Liver (tissue), 9 donors: Measurements from ENCODE around the gene SEBOX. TPM values are rescaled to one million over a fixed set of nuclear protein-coding genes. Genes with fewer than 3 reads are reported as not detected.

Experiments used
- DNase-seq: peaks from one replicate; pipeline ENCODE4 v3.0.0-alpha.2; 2017; ENCODE audit warnings: low spot score
- H3K27ac ChIP-seq, 2 donors: one replicate each; pipeline ENCODE4 v1.7.0; 2013; ENCODE audit warnings: inconsistent platforms in 2 of 2, low read length in 2 of 2, control low read depth in 1 of 2, low read depth in 1 of 2, mild to moderate bottlenecking in 1 of 2
- H3K27me3 ChIP-seq, 4 donors: one replicate each; pipeline versions ENCODE4 v1.6.1 to v1.7.0; 2013; ENCODE audit warnings: low read length in 3 of 4, inconsistent platforms in 1 of 4, mild to moderate bottlenecking in 1 of 4, moderate library complexity in 1 of 4; ENCODE audit not compliant: control insufficient read depth in 4 of 4, insufficient read depth in 4 of 4
- H3K36me3 ChIP-seq, 4 donors: one replicate each; pipeline versions ENCODE4 v1.6.1 to v1.7.0; 2013; ENCODE audit warnings: low read length in 3 of 4, mild to moderate bottlenecking in 3 of 4, low read depth in 1 of 4, moderate library complexity in 1 of 4; ENCODE audit not compliant: control insufficient read depth in 4 of 4, insufficient read depth in 3 of 4
- H3K4me1 ChIP-seq, 4 donors: one replicate each; pipeline versions ENCODE4 v1.6.1 to v1.7.0; 2013; ENCODE audit warnings: low read length in 3 of 4, mild to moderate bottlenecking in 3 of 4, moderate library complexity in 1 of 4; ENCODE audit not compliant: control insufficient read depth in 4 of 4, insufficient read depth in 4 of 4
- H3K4me3 ChIP-seq, 3 donors: one replicate each; pipeline versions ENCODE4 v1.6.1 to v1.7.0; 2013; ENCODE audit warnings: low read length in 3 of 3, control low read depth in 1 of 3, low read depth in 1 of 3, mild to moderate bottlenecking in 1 of 3
- H3K9ac ChIP-seq, 2 donors: one replicate each; pipeline ENCODE4 v1.7.0; 2013; ENCODE audit warnings: low read length in 2 of 2, mild to moderate bottlenecking in 2 of 2, moderate library complexity in 2 of 2, control low read depth in 1 of 2, low read depth in 1 of 2
- H3K9me3 ChIP-seq, 4 donors: one replicate each; pipeline versions ENCODE4 v1.6.1 to v1.7.0; 2013; ENCODE audit warnings: low read length in 3 of 4; ENCODE audit not compliant: control insufficient read depth in 4 of 4
- ATF3 ChIP-seq: IDR thresholded peaks from 2 replicates; pipeline ENCODE4 v1.6.1; 2016; ENCODE audit warnings: antibody characterized with exemption
- CTCF ChIP-seq: fragments of 150-350 bp; IDR thresholded peaks from 2 replicates; pipeline ENCODE4 v1.5.1; 2017; ENCODE audit warnings: improper control_type of control experiment, low read depth, low read length; ENCODE audit not compliant: missing input control
- EGR1 ChIP-seq, 2 donors: IDR thresholded peaks; 2 replicates each; pipeline ENCODE4 v1.6.1; 2016 to 2018; ENCODE audit warnings: antibody characterized with exemption in 2 of 2, low read depth in 2 of 2
- FOXA1 ChIP-seq: IDR thresholded peaks from 2 replicates; pipeline ENCODE4 v1.6.1; 2016; ENCODE audit warnings: antibody characterized with exemption
- FOXA2 ChIP-seq: IDR thresholded peaks from 2 replicates; pipeline ENCODE4 v1.6.1; 2016; ENCODE audit warnings: antibody characterized with exemption
- GABPA ChIP-seq, 2 donors: IDR thresholded peaks in 1 of 2; conservative IDR thresholded peaks in 1 of 2; 2 replicates each; pipeline ENCODE4 v1.6.1; 2016; ENCODE audit warnings: antibody characterized with exemption in 2 of 2, mild to moderate bottlenecking in 1 of 2, moderate library complexity in 1 of 2
- HNF4A ChIP-seq, 2 donors: conservative IDR thresholded peaks; 2 replicates each; pipeline ENCODE4 v1.6.1; 2016; ENCODE audit warnings: antibody characterized with exemption in 2 of 2, mild to moderate bottlenecking in 2 of 2
- HNF4G ChIP-seq: IDR thresholded peaks from 2 replicates; pipeline ENCODE4 v1.6.1; 2016; ENCODE audit warnings: antibody characterized with exemption
- JUND ChIP-seq, 2 donors: IDR thresholded peaks; 2 replicates each; pipeline ENCODE4 v1.6.1; 2016; ENCODE audit warnings: antibody characterized with exemption in 2 of 2
- MAX ChIP-seq: IDR thresholded peaks from 2 replicates; pipeline ENCODE4 v1.6.1; 2016; ENCODE audit warnings: antibody characterized with exemption
- NR2F2 ChIP-seq: IDR thresholded peaks from 2 replicates; pipeline ENCODE4 v1.6.1; 2016; ENCODE audit warnings: antibody characterized with exemption
- RAD21 ChIP-seq, 2 donors: IDR thresholded peaks; 2 replicates each; pipeline ENCODE4 v1.6.1; 2016; ENCODE audit warnings: antibody characterized with exemption in 2 of 2, mild to moderate bottlenecking in 2 of 2
- REST ChIP-seq: IDR thresholded peaks from 2 replicates; pipeline ENCODE4 v1.6.1; 2016; ENCODE audit warnings: antibody characterized with exemption, mild to moderate bottlenecking
- RXRA ChIP-seq, 2 donors: IDR thresholded peaks; 2 replicates each; pipeline ENCODE4 v1.6.1; 2017 to 2018; ENCODE audit warnings: antibody characterized with exemption in 2 of 2, mild to moderate bottlenecking in 1 of 2
- SP1 ChIP-seq: IDR thresholded peaks from 2 replicates; pipeline ENCODE4 v1.6.1; 2018; ENCODE audit warnings: antibody characterized with exemption, mild to moderate bottlenecking
- TAF1 ChIP-seq: conservative IDR thresholded peaks from 2 replicates; pipeline ENCODE4 v1.6.1; 2016; ENCODE audit warnings: antibody characterized with exemption, mild to moderate bottlenecking
- YY1 ChIP-seq: IDR thresholded peaks from 2 replicates; pipeline ENCODE4 v1.6.1; 2016; ENCODE audit warnings: antibody characterized with exemption, mild to moderate bottlenecking
- ZBTB33 ChIP-seq: IDR thresholded peaks from 2 replicates; pipeline ENCODE4 v1.6.1; 2016; ENCODE audit warnings: antibody characterized with exemption
- polyA plus RNA-seq, 2 donors: library from polyadenylated mRNA; stranded (reverse) in 1 of 2; unstranded in 1 of 2; fragments of 200-250 nt in 1 of 2; fragments of >200 nt in 1 of 2; fragmentation: Nextera tagmentation in 1 of 2; extraction: Ambion mirVana in 1 of 2; gene quantifications; one replicate each; pipeline versions ENCODE4 v1.2.1 to v1.2.3, GENCODE V29; 2013 to 2015
- total RNA-seq, 2 donors: library from RNA; depleted of rRNA; stranded (reverse); fragments of >200 nt; gene quantifications; one replicate each; pipeline ENCODE4 v1.2.3, GENCODE V29; 2014
- donor health status: healthy.
- donor health status: healthy.
- donor health status: healthy.
- donor health status: healthy.
- donor health status: healthy.

The SEBOX gene
- total and polyA plus RNA-seq, 4 donors: 0.19 to 0.59 TPM; not detected in 2

GRCh38 chr17:28386391-28386790 is 21.4 kb upstream of the SEBOX start:
- peaks cover 0 to 9% (median 3%) of the 10 kb centered on the region in 4 donors for H3K4me1 ChIP-seq
- H3K27ac ChIP-seq: no peak overlapping the region
- no peak overlapping the region for H3K9ac ChIP-seq
- no peak for DNase-seq
- no peak overlapping the region for H3K4me3 ChIP-seq
- no peaks in the 10 kb centered on the region for H3K27me3 ChIP-seq
- TF ChIP-seq SP1 (no peak), HNF4G (no peak), YY1 (no peak), TAF1 (no peak), FOXA1 (no peak), GABPA (IDR thresholded peaks at IDR 0.05 in 1 of 2, conservative IDR thresholded peaks at IDR 0.05 in 1 of 2) (no peak), ATF3 (no peak), CTCF (no peak), MAX (no peak), RXRA (IDR thresholded peaks at IDR 0.05) (no peak), REST (no peak), HNF4A (conservative IDR thresholded peaks at IDR 0.05) (no peak), ZBTB33 (no peak), FOXA2 (no peak), JUND (IDR thresholded peaks at IDR 0.05) (no peak), EGR1 (IDR thresholded peaks at IDR 0.05; ENCODE audit: low read depth in 2 of 2) (no peak), RAD21 (IDR thresholded peaks at IDR 0.05) (no peak), NR2F2 (no peak)
- H3K9me3 ChIP-seq: no peaks in the 10 kb centered on the region
- peaks cover 0 to 19% (median 4%) of the 10 kb centered on the region in 4 donors for H3K36me3 ChIP-seq
